Endothelial cell of umbilical vein (primary cell): ENCODE results near the gene HMGXB3.

ENCODE experiments used
- CTCF ChIP-seq, 2 donors: IDR thresholded peaks; 1 replicate in 1 of 2; 2 replicates in 1 of 2; pipeline ENCODE4 v1.5.1; 2011; ENCODE audit warnings: low read length in 2 of 2, mild to moderate bottlenecking in 2 of 2, moderate library complexity in 2 of 2, control low read depth in 1 of 2, inconsistent platforms in 1 of 2, low read depth in 1 of 2; ENCODE audit not compliant: insufficient read depth in 1 of 2; ENCODE audit errors: extremely low read depth in 1 of 2
- EZH2 ChIP-seq: IDR thresholded peaks from 2 replicates; pipeline ENCODE4 v1.6.1; 2012; ENCODE audit warnings: borderline replicate concordance, low read depth, mild to moderate bottlenecking, moderate library complexity, low read length, inconsistent platforms; ENCODE audit not compliant: severe bottlenecking
- MAX ChIP-seq: IDR thresholded peaks from 2 replicates; pipeline ENCODE4 v1.6.1; 2011; ENCODE audit not compliant: insufficient read depth, insufficient read length
- POLR2AphosphoS5 ChIP-seq: IDR thresholded peaks from 2 replicates; pipeline ENCODE4 v1.6.1; 2012; ENCODE audit warnings: low read depth, mild to moderate bottlenecking, control low read depth, low read length, moderate library complexity; ENCODE audit not compliant: insufficient read depth

- TF ChIP-seq CTCF (IDR thresholded peaks at IDR 0.05; ENCODE audit: extremely low read depth in 1 of 2, insufficient read depth in 1 of 2, low read depth in 1 of 2, low read length in 2 of 2) (no peak), MAX (no peak), EZH2 (no peak), POLR2AphosphoS5 (no peak)
Observed at GRCh38 chr5:150068472-150068871, 67.9 kb downstream of the HMGXB3 start.
